Keratinocyte (primary cell): ENCODE data around the gene BBS10. TPM values are rescaled to one million over a fixed set of nuclear protein-coding genes. Genes with fewer than 3 reads are reported as not detected.

Experiments
- DNase-seq: peaks from one replicate; pipeline ENCODE4 v3.0.0-alpha.2; 2011; ENCODE audit warnings: low read depth, missing footprints, low spot score
- FAIRE-seq: peaks from 2 replicates; lab custom pipeline; 2011; peaks lifted over from hg19 to GRCh38; lab: Jason Lieb, UNC
- H2AFZ ChIP-seq: 2 replicates; pipeline ENCODE4 v1.6.0; 2012; ENCODE audit warnings: low read length, control low read depth, inconsistent platforms; ENCODE audit not compliant: control insufficient read depth
- H3K27ac ChIP-seq: 2 replicates; pipeline ENCODE4 v1.5.1; 2011; ENCODE audit warnings: low read length; ENCODE audit not compliant: control insufficient read depth, insufficient read depth
- H3K27me3 ChIP-seq: 3 replicates; pipeline ENCODE4 v1.6.0; 2011; ENCODE audit warnings: low read length; ENCODE audit not compliant: control insufficient read depth, insufficient read depth; ENCODE audit errors: extremely low read depth
- H3K36me3 ChIP-seq, 2 experiments: 2 replicates in 1 of 2; 3 replicates in 1 of 2; pipeline ENCODE4 v1.5.1; 2011; ENCODE audit warnings: low read length in 2 of 2, mild to moderate bottlenecking in 1 of 2; ENCODE audit not compliant: control insufficient read depth in 2 of 2, insufficient read depth in 2 of 2; ENCODE audit errors: extremely low read depth in 1 of 2
- H3K4me1 ChIP-seq: 3 replicates; pipeline ENCODE4 v1.5.1; 2011; ENCODE audit warnings: low read length; ENCODE audit not compliant: control insufficient read depth, insufficient read depth; ENCODE audit errors: extremely low read depth
- H3K4me2 ChIP-seq: 3 replicates; pipeline ENCODE4 v1.6.0; 2011; ENCODE audit warnings: low read depth, low read length; ENCODE audit not compliant: control insufficient read depth, insufficient read depth; ENCODE audit errors: extremely low read depth
- H3K4me3 ChIP-seq, 3 experiments: fragments of 200-600 bp in 1 of 3; sonication (generic) in 1 of 3; 2 replicates in 2 of 3; 3 replicates in 1 of 3; pipeline ENCODE4 v1.5.1; 2011 to 2016; ENCODE audit warnings: low read length in 3 of 3, mild to moderate bottlenecking in 3 of 3, control low read depth in 2 of 3, inconsistent platforms in 1 of 3, low read depth in 1 of 3, mixed read lengths in 1 of 3, mixed run types in 1 of 3, moderate library complexity in 1 of 3; ENCODE audit not compliant: control insufficient read depth in 2 of 3, insufficient read depth in 2 of 3; ENCODE audit errors: extremely low read depth in 1 of 3
- H3K79me2 ChIP-seq: 2 replicates; pipeline ENCODE4 v1.6.0; 2012; ENCODE audit warnings: low read length; ENCODE audit not compliant: control insufficient read depth, insufficient read depth
- H3K9ac ChIP-seq: 3 replicates; pipeline ENCODE4 v1.6.0; 2011; ENCODE audit warnings: low read length; ENCODE audit not compliant: control insufficient read depth, insufficient read depth; ENCODE audit errors: extremely low read depth
- H3K9me1 ChIP-seq: 3 replicates; pipeline ENCODE4 v1.6.0; 2011; ENCODE audit warnings: low read length; ENCODE audit not compliant: control insufficient read depth, insufficient read depth; ENCODE audit errors: extremely low read depth
- H3K9me3 ChIP-seq: 2 replicates; pipeline ENCODE4 v1.5.1; 2012; ENCODE audit warnings: low read depth, low read length; ENCODE audit not compliant: control insufficient read depth
- H4K20me1 ChIP-seq: 3 replicates; pipeline ENCODE4 v1.6.0; 2011; ENCODE audit warnings: low read length; ENCODE audit not compliant: control insufficient read depth, insufficient read depth; ENCODE audit errors: extremely low read depth
- CTCF ChIP-seq, 3 experiments: IDR thresholded peaks in 1 of 3; conservative IDR thresholded peaks in 1 of 3; optimal IDR thresholded peaks in 1 of 3; 2 replicates in 2 of 3; 3 replicates in 1 of 3; pipeline versions ENCODE3 to v1.5.1; 2011; ENCODE audit warnings: low read length in 3 of 3, mild to moderate bottlenecking in 3 of 3, moderate library complexity in 2 of 3, control low read depth in 1 of 3, inconsistent platforms in 1 of 3; ENCODE audit not compliant: insufficient read depth in 2 of 3; ENCODE audit errors: extremely low read depth in 1 of 3
- EZH2 ChIP-seq: IDR thresholded peaks from one replicate; pipeline ENCODE4 v1.6.1; 2012; ENCODE audit warnings: inconsistent platforms, mild to moderate bottlenecking, low read length, moderate library complexity
- dilution Hi-C: fragments of 300-500 bp; cut with MboI; formaldehyde crosslinking; loops from one replicate; pipeline ENCODE4 v1.7.0; 2020; ENCODE audit warnings: low sequenced_read_pairs; ENCODE audit not compliant: extremely low pct_ligation_motif_present
- polyA plus RNA-seq, 5 experiments: library from polyadenylated mRNA; depleted of rRNA in 3 of 5; stranded (reverse) in 3 of 5; stranded (forward) in 1 of 5; unstranded in 1 of 5; fragments of >200 nt; gene quantifications; 1 replicate in 1 of 5; 2 replicates in 3 of 5; 3 replicates in 1 of 5; pipeline versions ENCODE4 v1.2.1 to v1.2.3, GENCODE V29; 2011 to 2012; ENCODE audit warnings: missing spikeins in 2 of 5, low read depth in 1 of 5, low replicate concordance in 1 of 5

The BBS10 gene
- polyA plus RNA-seq, 1 donor (not counting 4 experiments of a cell fraction or from before 2014, with no cell fraction given) = 11.5 TPM

- FAIRE-seq (no peak), DNase-seq (no peak)
- dilution Hi-C loops = no loop called here
- Histone ChIP-seq H3K4me3 (no peak overlapping the region), H3K27ac (no peak overlapping the region), H3K27me3 (no peaks in the 10 kb centered on the region), H4K20me1 (no peaks in the 10 kb centered on the region), H3K79me2 (no peaks in the 10 kb centered on the region), H3K9ac (no peak overlapping the region), H3K9me1 (no peaks in the 10 kb centered on the region), H3K36me3 (no peaks in the 10 kb centered on the region), H3K4me1 (peaks cover 4% of the 10 kb centered on the region), H3K9me3 (no peaks in the 10 kb centered on the region), H3K4me2 (no peak overlapping the region), H2AFZ (no peak overlapping the region)
- no peak for TF ChIP-seq CTCF (optimal IDR thresholded peaks at IDR 0.05 in 1 of 3, IDR thresholded peaks at IDR 0.05 in 1 of 3, conservative IDR thresholded peaks at IDR 0.05 in 1 of 3; ENCODE audit: extremely low read depth in 1 of 3, insufficient read depth in 2 of 3, low read length in 3 of 3)
- no peak for TF ChIP-seq EZH2
Observed at GRCh38 chr12:76318773-76319594, 29.2 kb downstream of the BBS10 start.

- Histone ChIP-seq H3K27ac (no peak overlapping the region), H3K79me2 (no peaks in the 10 kb centered on the region), H3K36me3 (no peaks in the 10 kb centered on the region), H3K27me3 (no peaks in the 10 kb centered on the region), H3K9me3 (no peaks in the 10 kb centered on the region), H4K20me1 (no peaks in the 10 kb centered on the region), H2AFZ (no peak overlapping the region), H3K4me1 (peaks cover 4% of the 10 kb centered on the region), H3K4me2 (no peak overlapping the region), H3K9ac (no peak overlapping the region), H3K4me3 (no peak overlapping the region), H3K9me1 (no peaks in the 10 kb centered on the region)
- dilution Hi-C loops = no loop called here
- FAIRE-seq (no peak), DNase-seq (no peak)
- TF ChIP-seq CTCF (optimal IDR thresholded peaks at IDR 0.05 in 1 of 3, IDR thresholded peaks at IDR 0.05 in 1 of 3, conservative IDR thresholded peaks at IDR 0.05 in 1 of 3; ENCODE audit: extremely low read depth in 1 of 3, insufficient read depth in 2 of 3, low read length in 3 of 3) = no peak
- TF ChIP-seq EZH2 = no peak
Observed at GRCh38 chr12:76317976-76318375, 30.2 kb downstream of the BBS10 start.
